GM23338 (cell line): ENCODE measurements around the gene PGS1. TPM values are rescaled to one million over a fixed set of nuclear protein-coding genes. Genes with fewer than 3 reads are reported as not detected.

Experiments used
- ATAC-seq: fragments of 200-7000 bp; cut with Tn5 transposase; 3 replicates; pipeline ENCODE4 v1.9.1; 2020
- DNase-seq: peaks from one replicate; pipeline ENCODE4 v3.0.0-alpha.2; 2015; ENCODE audit warnings: low spot score
- H2AFZ ChIP-seq: fragments of 200-600 bp; sonication (generic); 2 replicates; pipeline ENCODE4 v1.8.0; 2016; ENCODE audit warnings: antibody characterized with exemption, mild to moderate bottlenecking, moderate library complexity
- H3F3A ChIP-seq: fragments of 200-600 bp; sonication (generic); replicated peaks from 2 replicates; pipeline ENCODE4 v1.8.0; 2017; ENCODE audit warnings: antibody characterized with exemption, mixed run types, low read depth
- H3K27ac ChIP-seq: fragments of 200-600 bp; sonication (generic); 2 replicates; pipeline ENCODE4 v1.6.1; 2016; ENCODE audit warnings: low read depth
- H3K27me3 ChIP-seq: fragments of 200-600 bp; sonication (generic); 2 replicates; pipeline ENCODE4 v1.8.0; 2016; ENCODE audit warnings: mild to moderate bottlenecking, mixed run types, moderate library complexity; ENCODE audit not compliant: insufficient read depth
- H3K36me3 ChIP-seq: fragments of 200-600 bp; sonication (generic); 2 replicates; pipeline ENCODE4 v1.8.0; 2016; ENCODE audit warnings: mild to moderate bottlenecking; ENCODE audit not compliant: insufficient read depth
- H3K4me1 ChIP-seq: fragments of 200-600 bp; sonication (generic); 2 replicates; pipeline ENCODE4 v1.8.0; 2016; ENCODE audit warnings: mild to moderate bottlenecking, moderate library complexity; ENCODE audit not compliant: insufficient read depth
- H3K4me2 ChIP-seq: fragments of 200-600 bp; sonication (generic); 2 replicates; pipeline ENCODE4 v1.7.1; 2017; ENCODE audit warnings: mixed run types
- H3K4me3 ChIP-seq: fragments of 200-600 bp; sonication (generic); 2 replicates; pipeline ENCODE4 v1.6.1; 2016; ENCODE audit warnings: mixed run types
- H3K79me2 ChIP-seq: fragments of 200-600 bp; sonication (generic); replicated peaks from 2 replicates; pipeline ENCODE4 v1.8.0; 2017; ENCODE audit warnings: mild to moderate bottlenecking; ENCODE audit not compliant: insufficient read depth
- H3K9me2 ChIP-seq: fragments of 200-600 bp; sonication (generic); 2 replicates; pipeline ENCODE4 v1.8.0; 2017; ENCODE audit not compliant: insufficient read depth
- H4K20me1 ChIP-seq: fragments of 200-600 bp; sonication (generic); replicated peaks from 2 replicates; pipeline ENCODE4 v1.8.0; 2017; ENCODE audit warnings: mild to moderate bottlenecking; ENCODE audit not compliant: insufficient read depth
- H3K27ac Mint-ChIP-seq: 2 replicates; pipeline ENCODE4 v1.8.0; 2020; ENCODE audit warnings: inconsistent platforms, mild to moderate bottlenecking, moderate library complexity, mixed read lengths
- H3K27me3 Mint-ChIP-seq: 3 replicates; pipeline ENCODE4 v1.8.0; 2022; ENCODE audit warnings: low read depth, mild to moderate bottlenecking, moderate library complexity, mixed read lengths, inconsistent platforms; ENCODE audit not compliant: insufficient read depth, poor library complexity
- H3K36me3 Mint-ChIP-seq: 3 replicates; pipeline ENCODE4 v1.8.0; 2021; ENCODE audit warnings: low read depth, mild to moderate bottlenecking, inconsistent platforms, moderate library complexity, mixed read lengths
- H3K4me1 Mint-ChIP-seq: 3 replicates; pipeline ENCODE4 v1.8.0; 2020; ENCODE audit warnings: mild to moderate bottlenecking, inconsistent platforms, mixed read lengths
- H3K4me3 Mint-ChIP-seq: 3 replicates; pipeline ENCODE4 v1.8.0; 2021; ENCODE audit warnings: moderate library complexity, mild to moderate bottlenecking, inconsistent platforms, mixed read lengths
- H3K9me3 Mint-ChIP-seq: 3 replicates; pipeline ENCODE4 v1.8.0; 2020; ENCODE audit warnings: moderate library complexity, mild to moderate bottlenecking, inconsistent platforms, mixed read lengths
- CREB1 ChIP-seq: fragments of 250-450 bp; sonication (Bioruptor Pico); IDR thresholded peaks from 2 replicates; pipeline ENCODE4 v1.5.0; 2020; ENCODE audit warnings: low read depth, mild to moderate bottlenecking, moderate library complexity
- ETS1 ChIP-seq: IDR thresholded peaks from 2 replicates; pipeline ENCODE4 v1.6.1; 2016; ENCODE audit warnings: antibody characterized with exemption
- EZH2 ChIP-seq: fragments of 200-600 bp; sonication (generic); IDR thresholded peaks from one replicate; pipeline ENCODE4 v1.8.0; 2017; ENCODE audit warnings: antibody characterized with exemption, mild to moderate bottlenecking, low read depth; ENCODE audit not compliant: unreplicated experiment
- EZH2phosphoT487 ChIP-seq: fragments of 200-600 bp; sonication (generic); IDR thresholded peaks from one replicate; pipeline ENCODE4 v1.8.1; 2018; ENCODE audit warnings: antibody characterized with exemption; ENCODE audit not compliant: unreplicated experiment
- ZNF114 ChIP-seq: fragments of 250-450 bp; sonication (Bioruptor Pico); IDR thresholded peaks from 2 replicates; pipeline ENCODE4 v1.5.0; 2020; ENCODE audit warnings: mild to moderate bottlenecking, moderate library complexity
- ZNF331 ChIP-seq: fragments of 250-450 bp; sonication (Bioruptor Pico); IDR thresholded peaks from 2 replicates; pipeline ENCODE4 v1.5.0; 2020; ENCODE audit warnings: low read depth, mild to moderate bottlenecking, moderate library complexity
- ZNF462 ChIP-seq: fragments of 250-450 bp; sonication (Bioruptor Pico); IDR thresholded peaks from 2 replicates; pipeline ENCODE4 v1.5.0; 2020; ENCODE audit warnings: mild to moderate bottlenecking, moderate library complexity
- polyA plus RNA-seq: library from polyadenylated mRNA; unstranded; fragments of >200 nt; fragmentation: Nextera tagmentation; extraction: Ambion mirVana; gene quantifications from 2 replicates; pipeline ENCODE4 v1.2.1, GENCODE V29; 2016
- total RNA-seq: library from RNA; depleted of rRNA; stranded (reverse); fragments of >200 nt; shearing (Covaris generic); gene quantifications from 2 replicates; pipeline ENCODE4 v1.2.3, GENCODE V29; 2014

PGS1 gene
- total and polyA plus RNA-seq, 2 experiments from 2014 or later: 43.9 to 67.1 TPM

- TF ChIP-seq ZNF462 (CRISPR knock-in tag): no peak
- TF ChIP-seq EZH2: no peak
- TF ChIP-seq EZH2phosphoT487: no peak
- TF ChIP-seq ZNF114 (CRISPR knock-in tag): no peak
- no peak for TF ChIP-seq ZNF331
Measured at GRCh38 chr17:78347453-78347852, 31.0 kb upstream of the PGS1 start (continued).

GRCh38 chr17:78348055-78348770 is 30.2 kb upstream of the PGS1 start:
- H3K4me1 ChIP-seq: peaks cover 20% of the 10 kb centered on the region
- H3K27ac ChIP-seq: no peak overlapping the region
- no peak for DNase-seq
- H3K4me2 ChIP-seq: no peak overlapping the region
- no peaks in the 10 kb centered on the region; the same call in 1 of the 2 replicates for H3K9me2 ChIP-seq
- H3F3A ChIP-seq: peaks cover 20% of the 10 kb centered on the region
- no peak overlapping the region for H3K4me3 ChIP-seq
- no peaks in the 10 kb centered on the region for H3K36me3 Mint-ChIP-seq
- no peak overlapping the region for H3K4me3 Mint-ChIP-seq
- H3K27me3 Mint-ChIP-seq: peaks cover 19% of the 10 kb centered on the region
- H2AFZ ChIP-seq: no peak overlapping the region
- no peak for ATAC-seq
- H3K36me3 ChIP-seq: no peaks in the 10 kb centered on the region
- H4K20me1 ChIP-seq: no peaks in the 10 kb centered on the region
- peaks cover 23% of the 10 kb centered on the region for H3K4me1 Mint-ChIP-seq
- 0 out of 3 replicates have a peak, but pooled peaks cover 4% of the 10 kb centered on the region for H3K9me3 Mint-ChIP-seq
- H3K27ac Mint-ChIP-seq: no peak overlapping the region
- H3K27me3 ChIP-seq: no peaks in the 10 kb centered on the region
- no peaks in the 10 kb centered on the region for H3K79me2 ChIP-seq
- TF ChIP-seq EZH2phosphoT487: no peak
- no peak for TF ChIP-seq ZNF331
- no peak for TF ChIP-seq ZNF462 (CRISPR knock-in tag)
- no peak for TF ChIP-seq EZH2
- no peak for TF ChIP-seq ETS1
- TF ChIP-seq ZNF114 (CRISPR knock-in tag): no peak
- no peak for TF ChIP-seq CREB1
